Measurements from ENCODE around the gene CAND2. TPM values are rescaled to one million over a fixed set of nuclear protein-coding genes. Genes with fewer than 3 reads are reported as not detected.

Gene CAND2
- total and polyA plus RNA-seq, 2 experiments from 2014 or later = 5.6 to 20.5 TPM

- Histone ChIP-seq H3F3A (replicated peaks; ENCODE audit: low read depth) (peaks cover 79% of the 10 kb centered on the region), H3K4me2 (peak overlapping the region; percentile 100), H2AFZ (no peak overlapping the region), H3K27ac (ENCODE audit: low read depth) (peak overlapping the region; percentile 77), H3K9me2 (ENCODE audit: insufficient read depth) (no peaks in the 10 kb centered on the region), H3K4me1 (ENCODE audit: insufficient read depth) (peaks cover 60% of the 10 kb centered on the region), H3K4me3 (peak overlapping the region; percentile 94), H3K36me3 (ENCODE audit: insufficient read depth) (peaks cover 74% of the 10 kb centered on the region), H3K27me3 (ENCODE audit: insufficient read depth) (no peaks in the 10 kb centered on the region), H4K20me1 (replicated peaks; ENCODE audit: insufficient read depth) (peaks cover 64% of the 10 kb centered on the region), H3K79me2 (replicated peaks; ENCODE audit: insufficient read depth) (peaks cover 65% of the 10 kb centered on the region)
- Mint-ChIP-seq H3K36me3 (ENCODE audit: low read depth) (peaks cover 90% of the 10 kb centered on the region), H3K27ac (peak overlapping the region; percentile 99), H3K27me3 (ENCODE audit: insufficient read depth, low read depth, poor library complexity) (peaks cover 26% of the 10 kb centered on the region), H3K4me1 (peaks cover 77% of the 10 kb centered on the region), H3K9me3 (no peaks in the 10 kb centered on the region; the same call in 2 of the 3 replicates), H3K4me3 (peak overlapping the region; percentile 99)
- ATAC-seq = no peak
- TF ChIP-seq STAT1 (IDR thresholded peaks at IDR 0.05; ENCODE audit: unreplicated experiment) (no peak), NANOG (IDR thresholded peaks at IDR 0.05; ENCODE audit: borderline replicate concordance) (no peak), EZH2phosphoT487 (IDR thresholded peaks at IDR 0.05; ENCODE audit: unreplicated experiment) (no peak), ZNF331 (CRISPR knock-in tag; IDR thresholded peaks at IDR 0.05; ENCODE audit: low read depth) (no peak)
- no peak for DNase-seq (ENCODE audit: low spot score)
Measured at GRCh38 chr3:12837295-12837986, 41.0 kb downstream of the CAND2 start.

- Mint-ChIP-seq H3K4me3 (peak overlapping the region; percentile 99), H3K27ac (peak overlapping the region; percentile 99), H3K9me3 (no peaks in the 10 kb centered on the region; the same call in 2 of the 3 replicates), H3K36me3 (ENCODE audit: low read depth) (peaks cover 82% of the 10 kb centered on the region), H3K4me1 (peaks cover 69% of the 10 kb centered on the region), H3K27me3 (ENCODE audit: insufficient read depth, low read depth, poor library complexity) (peaks cover 24% of the 10 kb centered on the region)
- Histone ChIP-seq H2AFZ (no peak overlapping the region), H3F3A (replicated peaks; ENCODE audit: low read depth) (peaks cover 70% of the 10 kb centered on the region), H3K27ac (ENCODE audit: low read depth) (peak overlapping the region; percentile 77), H3K36me3 (ENCODE audit: insufficient read depth) (peaks cover 70% of the 10 kb centered on the region), H3K27me3 (ENCODE audit: insufficient read depth) (no peaks in the 10 kb centered on the region), H3K4me3 (peak overlapping the region; percentile 94), H3K79me2 (replicated peaks; ENCODE audit: insufficient read depth) (peaks cover 65% of the 10 kb centered on the region), H3K4me2 (peak overlapping the region; percentile 100), H4K20me1 (replicated peaks; ENCODE audit: insufficient read depth) (peaks cover 61% of the 10 kb centered on the region), H3K9me2 (ENCODE audit: insufficient read depth) (no peaks in the 10 kb centered on the region), H3K4me1 (ENCODE audit: insufficient read depth) (peaks cover 60% of the 10 kb centered on the region)
- ATAC-seq (no peak), DNase-seq (ENCODE audit: low spot score) (no peak)
- TF ChIP-seq ZNF331 (CRISPR knock-in tag; IDR thresholded peaks at IDR 0.05; ENCODE audit: low read depth) (no peak), ZNF462 (CRISPR knock-in tag; IDR thresholded peaks at IDR 0.05) (no peak), POLR2AphosphoS5 (IDR thresholded peaks at IDR 0.05; ENCODE audit: low read depth) (no peak), CTCF (conservative IDR thresholded peaks at IDR 0.05; ENCODE audit: low read depth in 2 of 2) (no peak), EZH2phosphoT487 (IDR thresholded peaks at IDR 0.05; ENCODE audit: unreplicated experiment) (no peak), NANOG (IDR thresholded peaks at IDR 0.05; ENCODE audit: borderline replicate concordance) (no peak), ETS1 (IDR thresholded peaks at IDR 0.05) (no peak), JUNB (IDR thresholded peaks at IDR 0.05; ENCODE audit: unreplicated experiment) (no peak), ZNF114 (CRISPR knock-in tag; IDR thresholded peaks at IDR 0.05) (no peak)
Measured at GRCh38 chr3:12838179-12838965, 41.9 kb downstream of the CAND2 start.
